ENCODE data around the gene ZNF408.

DNA sequence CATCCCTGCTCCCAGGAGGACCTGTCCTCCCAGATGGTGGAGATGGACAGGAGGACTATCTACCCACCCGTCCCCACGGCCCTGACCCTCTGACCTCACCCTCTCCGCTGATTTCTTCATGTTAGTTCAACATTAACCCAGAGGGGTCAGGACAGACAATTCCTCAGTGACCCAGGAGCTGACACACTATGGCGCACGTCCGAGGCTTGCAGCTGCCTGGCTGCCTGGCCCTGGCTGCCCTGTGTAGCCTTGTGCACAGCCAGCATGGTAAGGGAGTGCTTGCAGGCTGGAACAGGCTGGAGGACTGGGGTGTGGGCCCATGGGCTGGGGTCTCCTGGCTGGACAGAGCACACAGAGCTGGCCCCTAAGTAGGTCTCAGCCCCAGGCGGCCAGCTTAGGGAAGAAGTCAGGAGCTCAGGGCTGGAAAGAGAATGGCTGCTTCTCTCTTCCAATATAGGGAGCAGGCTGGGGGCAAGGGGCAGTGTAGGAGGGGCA is 18.3 kb downstream of the ZNF408 start, which contains the start of gene F2:
- TF ChIP-seq, protein P1, sequence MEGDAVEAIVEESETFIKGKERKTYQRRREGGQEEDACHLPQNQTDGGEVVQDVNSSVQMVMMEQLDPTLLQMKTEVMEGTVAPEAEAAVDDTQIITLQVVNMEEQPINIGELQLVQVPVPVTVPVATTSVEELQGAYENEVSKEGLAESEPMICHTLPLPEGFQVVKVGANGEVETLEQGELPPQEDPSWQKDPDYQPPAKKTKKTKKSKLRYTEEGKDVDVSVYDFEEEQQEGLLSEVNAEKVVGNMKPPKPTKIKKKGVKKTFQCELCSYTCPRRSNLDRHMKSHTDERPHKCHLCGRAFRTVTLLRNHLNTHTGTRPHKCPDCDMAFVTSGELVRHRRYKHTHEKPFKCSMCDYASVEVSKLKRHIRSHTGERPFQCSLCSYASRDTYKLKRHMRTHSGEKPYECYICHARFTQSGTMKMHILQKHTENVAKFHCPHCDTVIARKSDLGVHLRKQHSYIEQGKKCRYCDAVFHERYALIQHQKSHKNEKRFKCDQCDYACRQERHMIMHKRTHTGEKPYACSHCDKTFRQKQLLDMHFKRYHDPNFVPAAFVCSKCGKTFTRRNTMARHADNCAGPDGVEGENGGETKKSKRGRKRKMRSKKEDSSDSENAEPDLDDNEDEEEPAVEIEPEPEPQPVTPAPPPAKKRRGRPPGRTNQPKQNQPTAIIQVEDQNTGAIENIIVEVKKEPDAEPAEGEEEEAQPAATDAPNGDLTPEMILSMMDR (IDR thresholded peaks at IDR 0.05) = no peak
- TF ChIP-seq ZFX (IDR thresholded peaks at IDR 0.05; ENCODE audit: borderline replicate concordance) = no peak

All from 22Rv1 (cell line).